ENCODE data around the gene GEMIN8. TPM values are rescaled to one million over a fixed set of nuclear protein-coding genes. Genes with fewer than 3 reads are reported as not detected.

Gene GEMIN8
- total RNA-seq, 2 donors from 2014 or later = 18.4 to 34.9 TPM

DNA sequence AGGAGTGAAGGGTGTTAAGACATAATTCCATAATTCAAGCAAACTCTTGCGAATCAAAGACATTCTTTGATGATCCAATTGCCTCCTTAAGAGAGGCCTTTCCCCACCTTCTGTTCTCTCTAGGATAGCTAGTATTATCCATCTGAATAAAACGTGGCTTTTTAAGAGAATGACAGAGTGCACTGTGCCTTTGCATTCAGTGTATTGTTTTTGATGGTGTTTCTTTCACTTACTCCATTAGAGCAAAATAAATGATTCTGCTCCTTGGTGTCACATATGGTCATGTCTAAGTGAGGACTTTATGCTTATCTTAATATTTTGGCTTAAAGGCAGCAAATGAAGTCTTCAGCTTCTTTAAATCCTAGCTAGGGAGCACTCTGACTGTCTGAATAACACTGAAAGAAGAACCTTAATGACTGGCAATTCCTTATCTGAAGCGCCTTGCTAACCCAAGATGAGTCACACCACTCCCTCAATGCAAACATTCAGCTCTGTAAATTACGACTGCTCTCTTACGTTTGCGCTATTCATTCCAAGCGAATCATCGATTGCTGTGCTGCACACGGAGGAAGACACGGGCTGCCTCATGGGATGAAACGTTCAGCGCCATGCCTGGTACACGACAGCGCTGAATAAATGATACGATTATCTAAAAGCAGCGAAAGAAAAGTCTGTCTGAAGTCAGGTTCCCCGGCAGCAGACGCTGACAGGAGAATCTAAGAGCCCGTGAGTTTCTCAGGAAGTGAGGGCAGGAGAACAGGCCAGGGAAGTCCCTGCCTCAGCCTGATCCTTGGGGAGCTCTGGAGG is 35.1 kb upstream of the GEMIN8 start:
- TF ChIP-seq POLR2A (IDR thresholded peaks at IDR 0.05) = no peak
- TF ChIP-seq, protein P1, sequence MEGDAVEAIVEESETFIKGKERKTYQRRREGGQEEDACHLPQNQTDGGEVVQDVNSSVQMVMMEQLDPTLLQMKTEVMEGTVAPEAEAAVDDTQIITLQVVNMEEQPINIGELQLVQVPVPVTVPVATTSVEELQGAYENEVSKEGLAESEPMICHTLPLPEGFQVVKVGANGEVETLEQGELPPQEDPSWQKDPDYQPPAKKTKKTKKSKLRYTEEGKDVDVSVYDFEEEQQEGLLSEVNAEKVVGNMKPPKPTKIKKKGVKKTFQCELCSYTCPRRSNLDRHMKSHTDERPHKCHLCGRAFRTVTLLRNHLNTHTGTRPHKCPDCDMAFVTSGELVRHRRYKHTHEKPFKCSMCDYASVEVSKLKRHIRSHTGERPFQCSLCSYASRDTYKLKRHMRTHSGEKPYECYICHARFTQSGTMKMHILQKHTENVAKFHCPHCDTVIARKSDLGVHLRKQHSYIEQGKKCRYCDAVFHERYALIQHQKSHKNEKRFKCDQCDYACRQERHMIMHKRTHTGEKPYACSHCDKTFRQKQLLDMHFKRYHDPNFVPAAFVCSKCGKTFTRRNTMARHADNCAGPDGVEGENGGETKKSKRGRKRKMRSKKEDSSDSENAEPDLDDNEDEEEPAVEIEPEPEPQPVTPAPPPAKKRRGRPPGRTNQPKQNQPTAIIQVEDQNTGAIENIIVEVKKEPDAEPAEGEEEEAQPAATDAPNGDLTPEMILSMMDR (IDR thresholded peaks at IDR 0.05) = no peak
- ATAC-seq = no peak
- no peaks in the 10 kb centered on the region for H3K36me3 ChIP-seq (replicated peaks in 1 of 2; ENCODE audit: insufficient read depth in 1 of 2, low read depth in 2 of 2)
- intact Hi-C loops (cut with DNase I) = no loop called here
- 79 to 80% methylated on average over 10 to 19 of the region's 19 CpGs for WGBS, 2 donors
- H3K9me3 ChIP-seq = no peaks in the 10 kb centered on the region
- H3K27ac ChIP-seq = no peak overlapping the region
- DNase-seq = no peak
- no peak overlapping the region for H3K4me3 ChIP-seq
- H3K4me1 ChIP-seq = no peaks in the 10 kb centered on the region
- no peaks in the 10 kb centered on the region for H3K27me3 ChIP-seq

DNA sequence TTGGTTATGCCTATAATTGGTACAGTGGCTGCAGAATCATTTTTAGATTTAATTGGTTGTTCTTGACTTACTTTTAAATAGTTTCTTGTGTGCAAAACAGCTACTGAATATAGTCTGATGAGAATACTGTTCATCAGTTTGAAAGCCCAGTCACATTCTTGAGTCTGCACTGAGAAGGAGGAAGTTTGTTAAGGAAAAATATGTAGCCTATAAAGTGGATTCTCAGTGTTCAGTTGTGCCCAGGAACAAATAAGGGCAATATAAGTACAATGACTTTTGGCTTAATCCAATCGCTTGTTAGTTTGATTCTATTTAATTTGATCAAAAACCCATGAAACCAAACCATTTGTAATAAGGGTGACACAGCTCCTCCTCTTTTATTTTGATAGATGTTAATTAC is 32.8 kb upstream of the GEMIN8 start:
- Histone ChIP-seq H3K27me3 (no peaks in the 10 kb centered on the region), H3K27ac (no peak overlapping the region), H3K4me1 (no peaks in the 10 kb centered on the region), H3K4me3 (no peak overlapping the region), H3K36me3 (replicated peaks in 1 of 2; ENCODE audit: insufficient read depth in 1 of 2, low read depth in 2 of 2) (no peaks in the 10 kb centered on the region), H3K9me3 (no peaks in the 10 kb centered on the region)
- ATAC-seq = no peak
- TF ChIP-seq, protein P1 (IDR thresholded peaks at IDR 0.05) = no peak
- no peak for TF ChIP-seq POLR2A (IDR thresholded peaks at IDR 0.05)
- intact Hi-C loops (cut with DNase I) = no loop called here
- DNase-seq = no peak
- WGBS, 2 donors = 89 to 100% methylated on average over 1 of the region's 1 CpG

DNA sequence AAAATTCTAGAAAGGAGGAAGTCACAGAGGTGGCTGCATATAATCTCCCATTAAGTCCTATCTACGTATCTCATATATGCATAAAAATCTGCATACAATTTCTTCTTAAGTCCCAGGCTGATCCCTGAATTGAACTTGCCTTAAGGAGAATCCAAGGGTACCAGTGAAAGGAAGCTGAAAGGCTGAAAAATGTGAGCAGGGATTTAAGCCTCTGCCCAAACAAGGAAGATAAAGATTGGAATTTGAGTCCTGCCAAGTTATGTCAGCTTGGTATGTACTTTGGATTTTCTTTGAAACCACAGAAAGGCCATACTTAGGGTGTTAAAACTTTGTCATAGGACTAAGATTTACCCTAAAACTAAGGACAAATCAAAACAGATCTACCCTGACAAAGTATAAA is 26.5 kb upstream of the GEMIN8 start:
- TF ChIP-seq POLR2A (IDR thresholded peaks at IDR 0.05) = no peak
- TF ChIP-seq, protein P1 (IDR thresholded peaks at IDR 0.05) = no peak
- H3K4me1 ChIP-seq = no peaks in the 10 kb centered on the region
- H3K9me3 ChIP-seq = no peaks in the 10 kb centered on the region
- H3K27me3 ChIP-seq = no peaks in the 10 kb centered on the region
- ATAC-seq (no peak), DNase-seq (no peak)
- no peak overlapping the region for H3K27ac ChIP-seq
- intact Hi-C loops (cut with DNase I) = no loop called here
- WGBS, 2 donors = 78 to 80% methylated on average over 1 of the region's 1 CpG
- H3K36me3 ChIP-seq (replicated peaks in 1 of 2; ENCODE audit: insufficient read depth in 1 of 2, low read depth in 2 of 2) = no peaks in the 10 kb centered on the region
- no peak overlapping the region for H3K4me3 ChIP-seq

DNA sequence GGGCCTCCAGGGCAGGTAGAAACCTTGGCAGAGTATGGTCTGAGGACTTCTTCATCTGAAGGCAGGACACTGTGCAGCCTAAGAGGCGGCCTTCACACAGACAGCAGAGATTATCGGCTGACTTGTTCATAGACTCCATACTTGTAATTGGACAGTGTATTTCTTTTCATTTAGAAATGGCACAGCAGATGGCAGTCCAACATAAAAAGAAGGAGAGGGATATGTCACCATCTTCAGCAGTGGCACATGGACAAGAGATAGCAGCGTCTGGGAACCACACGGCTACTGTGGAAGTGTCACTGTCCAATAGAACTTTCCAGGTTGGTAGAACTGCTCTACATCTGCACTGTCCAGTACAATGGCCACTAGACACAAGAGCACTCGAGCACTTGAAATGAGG is 21.7 kb upstream of the GEMIN8 start:
- Histone ChIP-seq H3K4me1 (no peaks in the 10 kb centered on the region), H3K4me3 (no peak overlapping the region), H3K36me3 (replicated peaks in 1 of 2; ENCODE audit: insufficient read depth in 1 of 2, low read depth in 2 of 2) (no peaks in the 10 kb centered on the region), H3K9me3 (no peaks in the 10 kb centered on the region), H3K27ac (no peak overlapping the region), H3K27me3 (no peaks in the 10 kb centered on the region)
- ATAC-seq (no peak), DNase-seq (no peak)
- intact Hi-C loops (cut with DNase I) = no loop called here
- TF ChIP-seq, protein P1 (IDR thresholded peaks at IDR 0.05) = peak in 2 of 7 experiments; percentile 9 to 24
- TF ChIP-seq POLR2A (IDR thresholded peaks at IDR 0.05) = no peak
- WGBS, 2 donors = 39% methylated on average over 4 to 5 of the region's 5 CpGs

DNA sequence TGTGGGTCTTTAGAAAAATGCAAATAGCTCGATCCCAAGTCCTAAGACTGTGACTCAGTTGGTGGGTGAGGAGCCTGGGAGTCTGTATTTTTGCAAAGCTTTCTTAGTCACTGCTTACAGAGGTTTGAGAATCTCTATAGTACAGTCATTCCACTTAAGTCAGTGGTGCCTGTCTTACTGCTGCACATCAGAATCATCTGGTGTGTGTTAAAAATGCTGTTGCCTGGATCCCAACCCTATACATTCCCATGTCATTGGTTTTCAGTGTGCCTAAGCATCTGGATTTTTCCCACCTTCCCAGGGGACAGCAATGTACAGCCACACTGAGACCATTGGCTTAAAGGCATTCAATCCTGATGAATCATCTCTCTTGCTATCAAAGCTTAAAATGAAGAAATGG is 21.0 kb upstream of the GEMIN8 start:
- TF ChIP-seq POLR2A (IDR thresholded peaks at IDR 0.05) = no peak
- TF ChIP-seq, protein P1 (IDR thresholded peaks at IDR 0.05) = no peak

More for the DNA sequence above, 21.0 kb upstream of the GEMIN8 start:
- intact Hi-C loops (cut with DNase I) = no loop called here
- no peaks in the 10 kb centered on the region for H3K27me3 ChIP-seq
- H3K4me3 ChIP-seq = no peak overlapping the region
- H3K9me3 ChIP-seq = no peaks in the 10 kb centered on the region
- 42 to 50% methylated on average over 1 of the region's 1 CpG for WGBS, 2 donors
- H3K27ac ChIP-seq = no peak overlapping the region
- ATAC-seq (no peak), DNase-seq (no peak)
- H3K4me1 ChIP-seq = no peaks in the 10 kb centered on the region
- H3K36me3 ChIP-seq (replicated peaks in 1 of 2; ENCODE audit: insufficient read depth in 1 of 2, low read depth in 2 of 2) = no peaks in the 10 kb centered on the region

Data from body of pancreas (tissue), 4 donors.